SK-N-SH (cell line): ENCODE measurements around the gene ARMH3. TPM values are rescaled to one million over a fixed set of nuclear protein-coding genes. Genes with fewer than 3 reads are reported as not detected.
"Not testable (repeated sequence)": the region's sequence is repeated elsewhere in the genome, so short reads cannot be mapped to it uniquely, and the experiment has no call there.

Experiments
- CTCF ChIA-PET: fragments of 300-600, 350-600 bp; formaldehyde crosslinking; extraction: SDS; loops from one replicate; lab custom pipeline; 2021; lab: Yijun Ruan, JAX
- POLR2A ChIA-PET: fragments of 350-600 bp; sonication (Branson Sonifier 250); formaldehyde crosslinking; extraction: SDS; loops from one replicate; lab custom pipeline; 2020; ENCODE audit warnings: antibody characterized with exemption, inconsistent platforms; lab: Yijun Ruan, JAX
- DNase-seq: peaks from one replicate; pipeline ENCODE4 v3.0.0; 2012
- H2AFZ ChIP-seq: fragments of 200-600 bp; sonication (generic); 2 replicates; pipeline ENCODE4 v1.8.1; 2016; ENCODE audit warnings: antibody characterized with exemption, mild to moderate bottlenecking, low read depth
- H3F3A ChIP-seq: fragments of 200-600 bp; sonication (generic); replicated peaks from 2 replicates; pipeline ENCODE3; 2016; ENCODE audit warnings: antibody characterized with exemption, mild to moderate bottlenecking; ENCODE audit not compliant: insufficient read depth
- H3K27ac ChIP-seq, 2 experiments: fragments of 200-500 bp in 1 of 2; fragments of 200-600 bp in 1 of 2; sonication (Bioruptor generic) in 1 of 2; sonication (generic), shearing (Covaris generic) in 1 of 2; 2 replicates each; pipeline versions ENCODE4 v1.5.1 to v1.6.1; 2014 to 2016; ENCODE audit warnings: low read depth in 2 of 2, inconsistent platforms in 1 of 2, low read length in 1 of 2, mild to moderate bottlenecking in 1 of 2, mixed read lengths in 1 of 2
- H3K27me3 ChIP-seq: fragments of 200-600 bp; sonication (generic), shearing (Covaris generic); 2 replicates; pipeline ENCODE4 v1.6.1; 2016; ENCODE audit warnings: mixed run types; ENCODE audit not compliant: insufficient read depth
- H3K36me3 ChIP-seq, 2 experiments: fragments of 200-500 bp in 1 of 2; fragments of 200-600 bp in 1 of 2; sonication (Bioruptor generic) in 1 of 2; sonication (generic) in 1 of 2; replicated peaks in 1 of 2; 2 replicates each; pipeline versions ENCODE3 to v1.5.1; 2014 to 2016; ENCODE audit warnings: low read length in 1 of 2, mild to moderate bottlenecking in 1 of 2; ENCODE audit not compliant: insufficient read depth in 2 of 2, control insufficient read depth in 1 of 2
- H3K4me1 ChIP-seq, 2 experiments: fragments of 200-500 bp in 1 of 2; fragments of 200-600 bp in 1 of 2; sonication (Bioruptor generic) in 1 of 2; sonication (generic), shearing (Covaris generic) in 1 of 2; 2 replicates each; pipeline versions ENCODE4 v1.5.1 to v1.6.1; 2014 to 2016; ENCODE audit warnings: low read depth in 1 of 2, low read length in 1 of 2, mixed run types in 1 of 2; ENCODE audit not compliant: insufficient read depth in 2 of 2, control insufficient read depth in 1 of 2
- H3K4me2 ChIP-seq: fragments of 200-600 bp; sonication (generic), shearing (Covaris generic); 2 replicates; pipeline ENCODE4 v1.6.1; 2017; ENCODE audit warnings: mixed run types
- H3K4me3 ChIP-seq, 2 experiments: fragments of 200-500 bp in 1 of 2; fragments of 200-600 bp in 1 of 2; sonication (Bioruptor generic) in 1 of 2; sonication (generic), shearing (Covaris generic) in 1 of 2; 2 replicates each; pipeline versions ENCODE4 v1.5.1 to v1.8.1; 2014 to 2016; ENCODE audit warnings: low read depth in 2 of 2, inconsistent platforms in 1 of 2, low read length in 1 of 2, mild to moderate bottlenecking in 1 of 2, mixed read lengths in 1 of 2, moderate library complexity in 1 of 2
- H3K79me2 ChIP-seq: fragments of 200-600 bp; sonication (generic); 2 replicates; pipeline ENCODE4 v1.8.1; 2017; ENCODE audit warnings: mild to moderate bottlenecking; ENCODE audit not compliant: insufficient read depth
- H3K9ac ChIP-seq: fragments of 200-600 bp; sonication (generic); 2 replicates; pipeline ENCODE4 v1.6.1; 2017; ENCODE audit warnings: mixed run types
- H3K9me2 ChIP-seq: fragments of 200-600 bp; sonication (generic); 2 replicates; pipeline ENCODE4 v1.6.1; 2017; ENCODE audit warnings: mixed run types
- H3K9me3 ChIP-seq: fragments of 200-600 bp; sonication (generic); 2 replicates; pipeline ENCODE4 v1.6.1; 2017; ENCODE audit warnings: mixed run types, mild to moderate bottlenecking, moderate library complexity
- H4K20me1 ChIP-seq: fragments of 200-600 bp; sonication (generic); 2 replicates; pipeline ENCODE4 v1.6.1; 2017; ENCODE audit warnings: mild to moderate bottlenecking, mixed run types; ENCODE audit not compliant: insufficient read depth
- ELF1 ChIP-seq: IDR thresholded peaks from 2 replicates; pipeline ENCODE4 v1.4.0; 2012
- EP300 ChIP-seq, 2 experiments: IDR thresholded peaks; 2 replicates each; pipeline versions ENCODE4 v1.4.0 to v1.6.1; 2012; ENCODE audit warnings: borderline replicate concordance in 1 of 2, low read depth in 1 of 2, low read length in 1 of 2
- GABPA ChIP-seq: IDR thresholded peaks from 2 replicates; pipeline ENCODE4 v1.4.0; 2012; ENCODE audit warnings: low read depth, mild to moderate bottlenecking
- JUND ChIP-seq: IDR thresholded peaks from 2 replicates; pipeline ENCODE4 v1.4.0; 2012
- NFIC ChIP-seq: IDR thresholded peaks from 2 replicates; pipeline ENCODE4 v1.4.0; 2012; ENCODE audit warnings: borderline replicate concordance
- SMC3 ChIP-seq: IDR thresholded peaks from 2 replicates; pipeline ENCODE4 v1.6.1; 2012; ENCODE audit warnings: low read depth, low read length, improper control_type of control experiment
- YY1 ChIP-seq: IDR thresholded peaks from 2 replicates; pipeline ENCODE4 v1.4.0; 2012; ENCODE audit warnings: low read depth, mild to moderate bottlenecking
- WGBS: methylation state at CpG from one replicate; pipeline ENCODE4 v1.1.6; 2017; ENCODE audit warnings: low lambda C conversion rate; 5-methylcytosine and 5-hydroxymethylcytosine counted together
- polyA plus RNA-seq, 3 experiments: library from polyadenylated mRNA; depleted of rRNA; stranded (reverse); fragments of >200 nt; gene quantifications; 2 replicates each; pipeline ENCODE4 v1.2.3, GENCODE V29; 2012
- TF ChIP-seq, protein P1 (sequence below): fragments of 150-350 bp; IDR thresholded peaks from 2 replicates; pipeline ENCODE4 v1.6.1; 2016; ENCODE audit warnings: mild to moderate bottlenecking, low read depth, low read length

The ARMH3 gene
- polyA plus RNA-seq, 1 of the 3 experiments (the other 2 are of a cell fraction): 12.1 TPM

GRCh38 chr10:102038410-102038809, 17.6 kb downstream of the ARMH3 start:
- Histone ChIP-seq H3K9me3 (no peaks in the 10 kb centered on the region), H3K79me2 (peaks cover 36% of the 10 kb centered on the region), H4K20me1 (peaks cover 34% of the 10 kb centered on the region), H3K9ac (no peak overlapping the region), H3K36me3 (peaks cover 4 to 19% of the 10 kb centered on the region in 2 experiments), H3K4me2 (no peak overlapping the region), H3F3A (peaks cover 4% of the 10 kb centered on the region), H3K27me3 (no peaks in the 10 kb centered on the region), H2AFZ (no peak overlapping the region), H3K4me1 (no peaks in the 10 kb centered on the region), H3K27ac (no peak overlapping the region), H3K4me3 (no peak overlapping the region), H3K9me2 (no peaks in the 10 kb centered on the region)
- CTCF ChIA-PET: interaction anchor here (1.1 kb wide), 1 partner anchor 199 kb away, joined by 4 read pairs; no protein-coding TSS in a partner anchor
- no peak for TF ChIP-seq EP300 (IDR thresholded peaks at IDR 0.05; ENCODE audit: borderline replicate concordance in 1 of 2, low read depth in 1 of 2, low read length in 1 of 2)
- no peak for TF ChIP-seq ELF1
- no peak for TF ChIP-seq NFIC
- TF ChIP-seq, protein P1, sequence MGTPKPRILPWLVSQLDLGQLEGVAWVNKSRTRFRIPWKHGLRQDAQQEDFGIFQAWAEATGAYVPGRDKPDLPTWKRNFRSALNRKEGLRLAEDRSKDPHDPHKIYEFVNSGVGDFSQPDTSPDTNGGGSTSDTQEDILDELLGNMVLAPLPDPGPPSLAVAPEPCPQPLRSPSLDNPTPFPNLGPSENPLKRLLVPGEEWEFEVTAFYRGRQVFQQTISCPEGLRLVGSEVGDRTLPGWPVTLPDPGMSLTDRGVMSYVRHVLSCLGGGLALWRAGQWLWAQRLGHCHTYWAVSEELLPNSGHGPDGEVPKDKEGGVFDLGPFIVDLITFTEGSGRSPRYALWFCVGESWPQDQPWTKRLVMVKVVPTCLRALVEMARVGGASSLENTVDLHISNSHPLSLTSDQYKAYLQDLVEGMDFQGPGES: no peak
- no peak for TF ChIP-seq YY1
- TF ChIP-seq SMC3: no peak
- no peak for TF ChIP-seq GABPA
- DNase-seq: no peak
- POLR2A ChIA-PET: no interaction called here

DNA sequence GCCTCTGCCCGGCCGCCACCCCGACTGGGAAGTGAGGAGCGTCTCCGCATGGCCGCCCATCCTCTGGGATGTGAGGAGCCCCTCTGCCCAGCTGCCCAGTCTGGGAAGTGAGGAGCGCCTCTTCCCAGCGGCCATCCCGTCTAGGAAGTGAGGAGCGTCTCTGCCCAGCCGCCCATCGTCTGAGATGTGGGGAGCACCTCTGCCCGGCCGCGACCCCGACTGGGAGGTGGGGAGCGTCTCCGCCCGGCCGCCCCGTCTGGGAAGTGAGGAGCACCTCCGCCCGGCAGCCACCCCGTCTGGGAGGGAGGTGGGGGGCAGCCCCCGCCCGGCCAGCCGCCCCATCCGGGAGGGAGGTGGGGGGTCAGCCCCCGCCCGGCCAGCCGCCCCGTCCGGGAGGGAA, 20.2 kb downstream of the ARMH3 start:
- H3K27ac ChIP-seq, H3K4me2 ChIP-seq, POLR2A ChIA-PET, H3K4me3 ChIP-seq, H3K27me3 ChIP-seq, H2AFZ ChIP-seq, CTCF ChIA-PET, H3K4me1 ChIP-seq, DNase-seq, H3K9ac ChIP-seq, H3F3A ChIP-seq, H3K9me2 ChIP-seq, H3K9me3 ChIP-seq: not testable (repeated sequence)
- Histone ChIP-seq H3K36me3 (peaks cover 15 to 34% of the 10 kb centered on the region in 2 experiments), H3K79me2 (peaks cover 15% of the 10 kb centered on the region; the same call in 1 of the 2 replicates), H4K20me1 (peaks cover 10% of the 10 kb centered on the region)
- 96% methylated on average over 9 of the region's 33 CpGs for WGBS

DNA sequence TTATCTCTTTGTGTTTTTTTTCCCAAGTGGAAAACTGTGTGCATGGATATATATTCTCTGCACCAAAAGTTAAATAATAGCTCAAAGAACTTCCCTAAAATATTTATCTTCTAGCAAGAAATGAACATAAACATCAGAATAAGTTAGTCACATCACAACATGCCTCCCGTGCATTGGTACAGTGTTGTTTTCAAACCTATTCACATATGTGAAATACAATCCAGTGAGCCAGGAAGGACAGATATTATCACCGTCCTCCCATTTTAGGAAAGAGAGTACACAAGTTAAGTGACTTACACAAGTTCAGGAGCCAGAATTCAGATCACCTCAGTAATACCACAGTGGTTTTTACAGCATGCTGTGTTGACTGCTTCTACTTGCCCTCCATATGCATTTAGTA, 22.2 kb downstream of the ARMH3 start:
- DNase-seq: no peak
- H3K4me2 ChIP-seq: no peak overlapping the region
- TF ChIP-seq JUND: no peak
- TF ChIP-seq, all 33 proteins: peak for 0
- Histone ChIP-seq H3K9ac (no peak overlapping the region), H3K79me2 (peaks cover 4% of the 10 kb centered on the region; the same call in 1 of the 2 replicates), H3K4me1 (no peaks in the 10 kb centered on the region), H3K9me3 (no peaks in the 10 kb centered on the region), H3F3A (peaks cover 4% of the 10 kb centered on the region), H4K20me1 (no peaks in the 10 kb centered on the region), H3K4me3 (no peak overlapping the region), H3K27ac (no peak overlapping the region), H3K9me2 (no peaks in the 10 kb centered on the region), H2AFZ (no peak overlapping the region), H3K36me3 (peaks cover 19 to 39% of the 10 kb centered on the region in 2 experiments), H3K27me3 (no peaks in the 10 kb centered on the region)
- WGBS: 94% methylated on average over 2 of the region's 2 CpGs
- POLR2A ChIA-PET: no interaction called here
- CTCF ChIA-PET: interaction anchor here (1.1 to 1.2 kb wide), 3 partner anchors 16 to 193 kb away, joined by 3 to 4 read pairs (median 4); no protein-coding TSS in a partner anchor
